Activated effector memory CD4-positive, alpha-beta T cell treated with anti-CD3 and anti-CD28 coated beads, Interleukin-2, amount 50 U/mL, for 16 hours (primary cell): ENCODE data around the gene KIF9.
"Not testable (repeated sequence)": the region's sequence is repeated elsewhere in the genome, so short reads cannot be mapped to it uniquely, and the experiment has no call there.

ENCODE experiments used
- DNase-seq: peaks from one replicate; pipeline ENCODE4 v3.0.0-alpha.2; 2020

The KIF9 gene

GRCh38 chr3:47282424-47283192 is at the start of gene KIF9, which contains the start of gene KLHL18:
KIF9 (minus strand) TSS chr3:47282799; CDS start chr3:47277374, 5,425 bp downstream.
KLHL18 (plus strand) TSS chr3:47282944; CDS start chr3:47282966, 22 bp downstream.
- DNase-seq: peak; percentile 99

GRCh38 chr3:47324278-47324865 is 41.8 kb upstream of the KIF9 start:
- DNase-seq: peak; percentile 72

GRCh38 chr3:47323431-47324277 is 41.1 kb upstream of the KIF9 start:
- DNase-seq: no peak

- no peak for DNase-seq
These were observed 37.4 kb upstream of the KIF9 start for GRCh38 chr3:47319956-47320355.

GRCh38 chr3:47318916-47319315 is 36.3 kb upstream of the KIF9 start:
- DNase-seq: no peak

- DNase-seq: not testable (repeated sequence)
These were observed 33.6 kb upstream of the KIF9 start for GRCh38 chr3:47316151-47316550.

- no peak for DNase-seq
These were observed 32.6 kb upstream of the KIF9 start for GRCh38 chr3:47315069-47315647.

- no peak for DNase-seq
These were observed 31.6 kb upstream of the KIF9 start for GRCh38 chr3:47314056-47314764.

GRCh38 chr3:47313341-47314055 is 30.9 kb upstream of the KIF9 start:
- no peak for DNase-seq

- DNase-seq: no peak
These were observed 27.8 kb upstream of the KIF9 start for GRCh38 chr3:47310391-47310790.

GRCh38 chr3:47309231-47309630 is 26.6 kb upstream of the KIF9 start:
- not testable (repeated sequence) for DNase-seq

- DNase-seq: no peak
These were observed 23.4 kb upstream of the KIF9 start for GRCh38 chr3:47306022-47306421.

GRCh38 chr3:47301456-47301855 is 18.9 kb upstream of the KIF9 start:
- no peak for DNase-seq

GRCh38 chr3:47299381-47300318 is 17.1 kb upstream of the KIF9 start:
- no peak for DNase-seq

GRCh38 chr3:47298439-47298838 is 15.8 kb upstream of the KIF9 start:
- DNase-seq: no peak

- DNase-seq: no peak
These were observed 14.1 kb upstream of the KIF9 start for GRCh38 chr3:47296562-47297302.

- no peak for DNase-seq
These were observed 13.4 kb upstream of the KIF9 start for GRCh38 chr3:47295976-47296375.

- no peak for DNase-seq
These were observed 12.7 kb upstream of the KIF9 start for GRCh38 chr3:47295322-47295721.

- DNase-seq: no peak
These were observed 11.8 kb upstream of the KIF9 start for GRCh38 chr3:47294392-47294791.

- no peak for DNase-seq
These were observed 11.2 kb upstream of the KIF9 start for GRCh38 chr3:47293822-47294221.
